ENCODE data around the gene ZMAT5.

ZMAT5 gene

GRCh38 chr22:29727131-29727523 lies 39.7 kb downstream of the ZMAT5 start:
- peak; percentile 79 for DNase-seq (ENCODE audit: low spot score)
- in situ Hi-C loops (cut with MboI; ENCODE audit: low sequenced_read_pairs, unreplicated experiment) = no loop called here
- peak; percentile 32 for TF ChIP-seq CTCF (IDR thresholded peaks at IDR 0.05; ENCODE audit: borderline replicate concordance, control extremely low read depth, extremely low read depth, insufficient read depth, missing control alignments)

- in situ Hi-C loops (cut with MboI; ENCODE audit: low sequenced_read_pairs, unreplicated experiment) = no loop called here
- DNase-seq (ENCODE audit: low spot score) = no peak
- no peak for TF ChIP-seq CTCF (IDR thresholded peaks at IDR 0.05; ENCODE audit: borderline replicate concordance, control extremely low read depth, extremely low read depth, insufficient read depth, missing control alignments)
These were observed 40.2 kb downstream of the ZMAT5 start for GRCh38 chr22:29726512-29727130.

- DNase-seq (ENCODE audit: low spot score) = no peak
- in situ Hi-C loops (cut with MboI; ENCODE audit: low sequenced_read_pairs, unreplicated experiment) = no loop called here
- no peak for TF ChIP-seq CTCF (IDR thresholded peaks at IDR 0.05; ENCODE audit: borderline replicate concordance, control extremely low read depth, extremely low read depth, insufficient read depth, missing control alignments)
These were observed 40.7 kb downstream of the ZMAT5 start for GRCh38 chr22:29726106-29726505.

GRCh38 chr22:29724843-29725242 lies 42.0 kb downstream of the ZMAT5 start:
- no peak for DNase-seq (ENCODE audit: low spot score)
- in situ Hi-C loops (cut with MboI; ENCODE audit: low sequenced_read_pairs, unreplicated experiment) = no loop called here
- TF ChIP-seq CTCF (IDR thresholded peaks at IDR 0.05; ENCODE audit: borderline replicate concordance, control extremely low read depth, extremely low read depth, insufficient read depth, missing control alignments) = no peak

GRCh38 chr22:29723766-29724165 lies 43.0 kb downstream of the ZMAT5 start:
- TF ChIP-seq CTCF (IDR thresholded peaks at IDR 0.05; ENCODE audit: borderline replicate concordance, control extremely low read depth, extremely low read depth, insufficient read depth, missing control alignments) = no peak
- no peak for DNase-seq (ENCODE audit: low spot score)
- in situ Hi-C loops (cut with MboI; ENCODE audit: low sequenced_read_pairs, unreplicated experiment) = no loop called here

- no peak for DNase-seq (ENCODE audit: low spot score)
- in situ Hi-C loops (cut with MboI; ENCODE audit: low sequenced_read_pairs, unreplicated experiment) = no loop called here
- no peak for TF ChIP-seq CTCF (IDR thresholded peaks at IDR 0.05; ENCODE audit: borderline replicate concordance, control extremely low read depth, extremely low read depth, insufficient read depth, missing control alignments)
These were observed 44.2 kb downstream of the ZMAT5 start for GRCh38 chr22:29722587-29722986.
